Nephron (organoid): ENCODE results near the gene YJEFN3.

Experiments used
- H3K27ac Mint-ChIP-seq, 3 experiments: 2 replicates each; pipeline ENCODE4 v1.8.0; 2020; ENCODE audit warnings: mixed read lengths in 3 of 3, mild to moderate bottlenecking in 2 of 3, moderate library complexity in 1 of 3
- H3K27me3 Mint-ChIP-seq: 2 replicates; pipeline ENCODE4 v1.8.0; 2021; ENCODE audit warnings: low read depth, mild to moderate bottlenecking, moderate library complexity, mixed read lengths
- H3K36me3 Mint-ChIP-seq: 2 replicates; pipeline ENCODE4 v1.8.0; 2020; ENCODE audit warnings: low read depth, mixed read lengths
- H3K4me1 Mint-ChIP-seq: 2 replicates; pipeline ENCODE4 v1.8.0; 2020; ENCODE audit warnings: mixed read lengths
- H3K4me3 Mint-ChIP-seq, 3 experiments: 2 replicates each; pipeline ENCODE4 v1.8.0; 2020; ENCODE audit warnings: mild to moderate bottlenecking in 3 of 3, mixed read lengths in 3 of 3, moderate library complexity in 2 of 3
- H3K9me3 Mint-ChIP-seq: 2 replicates; pipeline ENCODE4 v1.8.0; 2020; ENCODE audit warnings: mixed read lengths
- CTCF ChIP-seq, 3 experiments: fragments of 200-600 bp; sonication (generic); IDR thresholded peaks; one replicate each; pipeline ENCODE4 v1.5.0; 2021; ENCODE audit warnings: antibody characterized with exemption in 3 of 3; ENCODE audit not compliant: unreplicated experiment in 3 of 3

Gene YJEFN3

GRCh38 chr19:19528721-19529490 lies at the start of gene YJEFN3:
Gene YJEFN3, plus strand, starts transcription at chr19:19528911. Its CDS starts 22 bp downstream, at chr19:19528933.
- Mint-ChIP-seq H3K36me3 (peaks cover 11% of the 10 kb centered on the region), H3K9me3 (no peaks in the 10 kb centered on the region), H3K27ac (peak within 1 kb of the TSS in 1 of 3 experiments; percentile 82), H3K27me3 (peaks cover 3% of the 10 kb centered on the region), H3K4me3 (no peak within 1 kb of the TSS), H3K4me1 (peaks cover 14% of the 10 kb centered on the region)
- no peak for TF ChIP-seq CTCF (IDR thresholded peaks at IDR 0.05; ENCODE audit: unreplicated experiment in 3 of 3)

- H3K9me3 Mint-ChIP-seq = no peaks in the 10 kb centered on the region
- H3K27ac Mint-ChIP-seq = peak overlapping the region; percentile 60 to 99 (median 75)
- peaks cover 16% of the 10 kb centered on the region for H3K36me3 Mint-ChIP-seq
- H3K4me3 Mint-ChIP-seq = no peak overlapping the region
- H3K4me1 Mint-ChIP-seq = peaks cover 71% of the 10 kb centered on the region
- no peaks in the 10 kb centered on the region for H3K27me3 Mint-ChIP-seq
- no peak for TF ChIP-seq CTCF (IDR thresholded peaks at IDR 0.05; ENCODE audit: unreplicated experiment in 3 of 3)
These were observed 48.0 kb upstream of the YJEFN3 start for GRCh38 chr19:19480688-19481087.

GRCh38 chr19:19482809-19483596 lies 45.7 kb upstream of the YJEFN3 start:
- peak overlapping the region; percentile 98 to 99 (median 99) for H3K27ac Mint-ChIP-seq
- H3K4me1 Mint-ChIP-seq = peaks cover 72% of the 10 kb centered on the region
- H3K27me3 Mint-ChIP-seq = no peaks in the 10 kb centered on the region
- peak overlapping the region; percentile 49 to 72 (median 56) for H3K4me3 Mint-ChIP-seq
- no peaks in the 10 kb centered on the region for H3K9me3 Mint-ChIP-seq
- H3K36me3 Mint-ChIP-seq = peaks cover 12% of the 10 kb centered on the region
- TF ChIP-seq CTCF (IDR thresholded peaks at IDR 0.05; ENCODE audit: unreplicated experiment in 3 of 3) = no peak

GRCh38 chr19:19485161-19485997 lies 43.3 kb upstream of the YJEFN3 start:
- H3K27ac Mint-ChIP-seq = peak overlapping the region; percentile 93 to 99 (median 99)
- TF ChIP-seq CTCF (IDR thresholded peaks at IDR 0.05; ENCODE audit: unreplicated experiment in 3 of 3) = no peak
- H3K4me3 Mint-ChIP-seq = peak overlapping the region in 2 of 3 experiments; percentile 9 to 41

GRCh38 chr19:19485998-19486290 lies 42.8 kb upstream of the YJEFN3 start:
- Mint-ChIP-seq H3K9me3 (no peaks in the 10 kb centered on the region), H3K27ac (peak overlapping the region; percentile 93 to 99 (median 99)), H3K27me3 (no peaks in the 10 kb centered on the region), H3K4me1 (peaks cover 78% of the 10 kb centered on the region), H3K4me3 (no peak overlapping the region), H3K36me3 (peaks cover 4% of the 10 kb centered on the region)
- no peak for TF ChIP-seq CTCF (IDR thresholded peaks at IDR 0.05; ENCODE audit: unreplicated experiment in 3 of 3)

More at GRCh38 chr19:19485161-19485997, 43.3 kb upstream of the YJEFN3 start:
- Mint-ChIP-seq H3K9me3 (no peaks in the 10 kb centered on the region), H3K27me3 (no peaks in the 10 kb centered on the region), H3K36me3 (peaks cover 4% of the 10 kb centered on the region), H3K4me1 (peaks cover 78% of the 10 kb centered on the region)
